GM18951 (cell line): ENCODE results near the gene VPS37B.

Experiments
- POLR2A ChIP-seq: IDR thresholded peaks from 4 replicates; pipeline ENCODE4 v1.6.1; 2011; ENCODE audit warnings: mild to moderate bottlenecking; ENCODE audit not compliant: insufficient read length, insufficient read depth; ENCODE audit errors: extremely low read depth
- in situ Hi-C: fragments of 300-500 bp; cut with MboI; formaldehyde crosslinking; loops from one replicate; pipeline ENCODE4 v1.12.0; 2022; ENCODE audit warnings: low sequenced_read_pairs, mixed read lengths, inconsistent platforms; ENCODE audit not compliant: unreplicated experiment

VPS37B gene

GRCh38 chr12:122820138-122820537 is 75.8 kb downstream of the VPS37B start:
- TF ChIP-seq POLR2A, result no peak
- in situ Hi-C loops, result no loop called here

DNA sequence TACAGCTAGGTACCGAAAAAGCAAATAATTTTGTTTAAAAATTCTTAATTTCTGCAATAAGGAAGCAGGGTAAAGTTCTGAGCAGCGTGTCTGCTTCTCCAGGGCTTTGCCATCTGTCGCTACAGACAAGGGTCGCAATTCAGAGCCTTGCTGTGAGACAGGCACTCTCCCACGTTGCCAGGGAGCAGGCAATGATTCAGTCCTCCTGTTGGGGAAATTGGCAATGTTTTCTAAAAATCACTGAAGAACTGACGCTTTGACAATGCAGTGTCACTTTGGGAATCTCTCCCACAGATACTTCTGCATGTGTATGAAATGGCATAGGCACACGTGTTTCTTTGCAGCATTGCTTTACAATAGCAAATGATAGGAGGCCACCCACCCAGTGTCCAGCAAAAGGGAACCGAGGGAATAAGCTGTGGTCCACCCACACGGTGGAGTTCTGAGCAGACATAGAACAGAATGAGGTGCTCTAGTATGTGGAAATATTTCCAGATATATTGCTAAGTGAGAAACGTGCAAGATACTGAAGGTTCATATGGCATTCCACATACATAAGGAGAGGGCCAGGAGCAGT is 76.6 kb downstream of the VPS37B start:
- in situ Hi-C loops, result no loop called here
- TF ChIP-seq POLR2A, result no peak
